Loucy (cell line): ENCODE data around the gene SPACA9.

ENCODE experiments used
- H2AFZ ChIP-seq: fragments of 200-600 bp; sonication (generic); 2 replicates; pipeline ENCODE4 v1.6.0; 2016; ENCODE audit warnings: antibody characterized with exemption, mild to moderate bottlenecking, low read length, moderate library complexity
- H3F3A ChIP-seq: fragments of 200-600 bp; 2 replicates; pipeline ENCODE4 v1.6.0; 2016; ENCODE audit warnings: antibody characterized with exemption, low read depth, mild to moderate bottlenecking
- H3K27me3 ChIP-seq: fragments of 200-600 bp; sonication (generic); 2 replicates; pipeline ENCODE4 v1.6.1; 2014; ENCODE audit warnings: low read length, mild to moderate bottlenecking; ENCODE audit not compliant: insufficient read depth, poor library complexity, severe bottlenecking
- H3K36me3 ChIP-seq: fragments of 200-600 bp; sonication (generic); 2 replicates; pipeline ENCODE4 v1.6.1; 2016; ENCODE audit warnings: low read length; ENCODE audit not compliant: insufficient read depth
- H3K4me1 ChIP-seq: fragments of 200-600 bp; sonication (generic); 2 replicates; pipeline ENCODE4 v1.5.1; 2014; ENCODE audit warnings: low read length, mild to moderate bottlenecking; ENCODE audit not compliant: insufficient read depth, poor library complexity, severe bottlenecking
- H3K4me2 ChIP-seq: fragments of 200-600 bp; sonication (generic); 2 replicates; pipeline ENCODE4 v1.6.0; 2014; ENCODE audit warnings: antibody characterized with exemption, low read length, low read depth, mild to moderate bottlenecking; ENCODE audit not compliant: poor library complexity, severe bottlenecking
- H3K4me3 ChIP-seq: fragments of 200-600 bp; sonication (generic); 2 replicates; pipeline ENCODE4 v1.5.1; 2014; ENCODE audit warnings: low read length, mild to moderate bottlenecking, mixed read lengths; ENCODE audit not compliant: poor library complexity, severe bottlenecking
- H3K79me2 ChIP-seq: fragments of 200-600 bp; sonication (generic); 2 replicates; pipeline ENCODE4 v1.6.1; 2014; ENCODE audit warnings: low read length; ENCODE audit not compliant: insufficient read depth
- H3K9ac ChIP-seq: fragments of 200-600 bp; sonication (generic); 2 replicates; pipeline ENCODE4 v1.6.0; 2014; ENCODE audit warnings: mild to moderate bottlenecking, low read depth, low read length, moderate library complexity; ENCODE audit not compliant: poor library complexity, severe bottlenecking
- H3K9me2 ChIP-seq: fragments of 200-600 bp; sonication (generic); replicated peaks from 2 replicates; pipeline ENCODE4 v1.6.1; 2016; ENCODE audit warnings: low read depth, low read length, mixed read lengths
- H3K9me3 ChIP-seq: fragments of 200-600 bp; sonication (generic); 2 replicates; pipeline ENCODE4 v1.6.1; 2014; ENCODE audit warnings: mild to moderate bottlenecking, antibody characterized with exemption, low read length, low read depth; ENCODE audit not compliant: insufficient read depth
- H4K20me1 ChIP-seq: fragments of 200-600 bp; sonication (generic); 2 replicates; pipeline ENCODE4 v1.6.0; 2014; ENCODE audit warnings: antibody characterized with exemption, low read length, mild to moderate bottlenecking; ENCODE audit not compliant: insufficient read depth, poor library complexity, severe bottlenecking
- CTCF ChIP-seq: fragments of 200-600 bp; sonication (generic); conservative IDR thresholded peaks from 2 replicates; pipeline ENCODE4 v1.5.1; 2014; ENCODE audit warnings: mild to moderate bottlenecking, antibody characterized with exemption, low read length
- EZH2phosphoT487 ChIP-seq: fragments of 200-600 bp; IDR thresholded peaks from 2 replicates; pipeline ENCODE4 v1.6.1; 2018; ENCODE audit warnings: antibody characterized with exemption, mild to moderate bottlenecking, moderate library complexity, borderline replicate concordance

Gene SPACA9

GRCh38 chr9:132854832-132855231 lies 23.9 kb upstream of the SPACA9 start:
- Histone ChIP-seq H3K79me2 (no peaks in the 10 kb centered on the region), H3K9me3 (no peaks in the 10 kb centered on the region), H3K9me2 (no peaks in the 10 kb centered on the region), H3K4me3 (no peak overlapping the region), H3K4me2 (no peak overlapping the region), H3F3A (no peaks in the 10 kb centered on the region), H3K4me1 (peaks cover 23% of the 10 kb centered on the region), H4K20me1 (no peaks in the 10 kb centered on the region), H3K27me3 (no peaks in the 10 kb centered on the region), H2AFZ (no peak overlapping the region), H3K9ac (no peak overlapping the region), H3K36me3 (no peaks in the 10 kb centered on the region)
- TF ChIP-seq EZH2phosphoT487: no peak
- TF ChIP-seq CTCF: no peak

GRCh38 chr9:132855904-132856303 lies 22.8 kb upstream of the SPACA9 start:
- H4K20me1 ChIP-seq: no peaks in the 10 kb centered on the region
- no peak overlapping the region for H3K4me2 ChIP-seq
- H2AFZ ChIP-seq: no peak overlapping the region
- peaks cover 24% of the 10 kb centered on the region for H3K4me1 ChIP-seq
- H3F3A ChIP-seq: no peaks in the 10 kb centered on the region
- no peaks in the 10 kb centered on the region for H3K9me3 ChIP-seq
- no peaks in the 10 kb centered on the region for H3K79me2 ChIP-seq
- H3K36me3 ChIP-seq: no peaks in the 10 kb centered on the region
- H3K4me3 ChIP-seq: no peak overlapping the region
- TF ChIP-seq EZH2phosphoT487: no peak
- TF ChIP-seq CTCF: no peak
- H3K9ac ChIP-seq: no peak overlapping the region
- H3K9me2 ChIP-seq: no peaks in the 10 kb centered on the region
- no peaks in the 10 kb centered on the region for H3K27me3 ChIP-seq

- Histone ChIP-seq H3K9me3 (no peaks in the 10 kb centered on the region), H3K4me3 (no peak overlapping the region), H4K20me1 (no peaks in the 10 kb centered on the region), H3K9ac (no peak overlapping the region), H3K79me2 (no peaks in the 10 kb centered on the region), H3K36me3 (no peaks in the 10 kb centered on the region), H3K9me2 (no peaks in the 10 kb centered on the region), H3K4me2 (no peak overlapping the region), H2AFZ (no peak overlapping the region), H3F3A (no peaks in the 10 kb centered on the region), H3K27me3 (no peaks in the 10 kb centered on the region), H3K4me1 (peaks cover 24% of the 10 kb centered on the region)
- TF ChIP-seq EZH2phosphoT487 (no peak), CTCF (no peak)
Observed at GRCh38 chr9:132857031-132857430, 21.7 kb upstream of the SPACA9 start.
